ENCODE results near the gene OVCH1. TPM values are rescaled to one million over a fixed set of nuclear protein-coding genes. Genes with fewer than 3 reads are reported as not detected.

The OVCH1 gene
- total RNA-seq, 4 donors from 2014 or later: 0.10 TPM; not detected in 3

GRCh38 chr12:29460082-29460481 is 37.4 kb downstream of the OVCH1 start:
- H3K4me3 ChIP-seq: no peak overlapping the region
- intact Hi-C loops (cut with DNase I; ENCODE audit: low total_unique reads): no loop called here

GRCh38 chr12:29455087-29455486 is 42.4 kb downstream of the OVCH1 start:
- H3K36me3 ChIP-seq: no peaks in the 10 kb centered on the region
- no peaks in the 10 kb centered on the region for H3K4me1 ChIP-seq
- H3K27ac ChIP-seq: no peak overlapping the region
- no peaks in the 10 kb centered on the region for H3K9me3 ChIP-seq
- H3K4me3 ChIP-seq: no peak overlapping the region
- no peak for DNase-seq
- TF ChIP-seq POLR2A (IDR thresholded peaks at IDR 0.05): no peak
- no peak for TF ChIP-seq CTCF (IDR thresholded peaks at IDR 0.05 in 4 of 5, conservative IDR thresholded peaks at IDR 0.05 in 1 of 5)
- in situ Hi-C loops (cut with MboI; ENCODE audit: low sequenced_read_pairs in 4 of 4) (no loop called here), intact Hi-C loops (cut with DNase I; ENCODE audit: low total_unique reads) (no loop called here)
- no peaks in the 10 kb centered on the region for H3K27me3 ChIP-seq
- ATAC-seq: no peak

More at GRCh38 chr12:29460082-29460481, 37.4 kb downstream of the OVCH1 start:
- Histone ChIP-seq H3K9me3 (no peaks in the 10 kb centered on the region), H3K36me3 (no peaks in the 10 kb centered on the region), H3K27me3 (no peaks in the 10 kb centered on the region), H3K27ac (no peak overlapping the region), H3K4me1 (no peaks in the 10 kb centered on the region)
- in situ Hi-C loops (cut with MboI; ENCODE audit: low sequenced_read_pairs in 4 of 4): no loop called here
- no peak for TF ChIP-seq CTCF (IDR thresholded peaks at IDR 0.05 in 4 of 5, conservative IDR thresholded peaks at IDR 0.05 in 1 of 5)
- TF ChIP-seq POLR2A (IDR thresholded peaks at IDR 0.05): no peak
- ATAC-seq: no peak
- no peak for DNase-seq

GRCh38 chr12:29451888-29452287 is 45.6 kb downstream of the OVCH1 start:
- Histone ChIP-seq H3K27me3 (no peaks in the 10 kb centered on the region), H3K9me3 (no peaks in the 10 kb centered on the region), H3K36me3 (no peaks in the 10 kb centered on the region), H3K27ac (no peak overlapping the region), H3K4me1 (no peaks in the 10 kb centered on the region), H3K4me3 (no peak overlapping the region)
- TF ChIP-seq CTCF (IDR thresholded peaks at IDR 0.05 in 4 of 5, conservative IDR thresholded peaks at IDR 0.05 in 1 of 5) (no peak), POLR2A (IDR thresholded peaks at IDR 0.05) (no peak)
- ATAC-seq: no peak
- intact Hi-C loops (cut with DNase I; ENCODE audit: low total_unique reads) (no loop called here), in situ Hi-C loops (cut with MboI; ENCODE audit: low sequenced_read_pairs in 4 of 4) (no loop called here)
- no peak for DNase-seq

GRCh38 chr12:29448157-29448556 is 49.3 kb downstream of the OVCH1 start:
- no peak overlapping the region for H3K4me3 ChIP-seq
- H3K4me1 ChIP-seq: no peaks in the 10 kb centered on the region
- no peaks in the 10 kb centered on the region for H3K27me3 ChIP-seq
- H3K36me3 ChIP-seq: no peaks in the 10 kb centered on the region
- intact Hi-C loops (cut with DNase I; ENCODE audit: low total_unique reads): no loop called here
- no peak for DNase-seq
- H3K27ac ChIP-seq: no peak overlapping the region
- TF ChIP-seq CTCF (IDR thresholded peaks at IDR 0.05 in 4 of 5, conservative IDR thresholded peaks at IDR 0.05 in 1 of 5) (no peak), POLR2A (IDR thresholded peaks at IDR 0.05) (no peak)
- ATAC-seq: no peak
- H3K9me3 ChIP-seq: no peaks in the 10 kb centered on the region
- in situ Hi-C loops (cut with MboI; ENCODE audit: low sequenced_read_pairs in 4 of 4): no loop called here

GRCh38 chr12:29447285-29447975 is 50.1 kb downstream of the OVCH1 start:
- DNase-seq (no peak), ATAC-seq (no peak)
- Histone ChIP-seq H3K4me3 (no peak overlapping the region), H3K4me1 (no peaks in the 10 kb centered on the region), H3K27ac (no peak overlapping the region), H3K27me3 (no peaks in the 10 kb centered on the region), H3K9me3 (no peaks in the 10 kb centered on the region), H3K36me3 (no peaks in the 10 kb centered on the region)
- intact Hi-C loops (cut with DNase I; ENCODE audit: low total_unique reads): no loop called here
- in situ Hi-C loops (cut with MboI; ENCODE audit: low sequenced_read_pairs in 4 of 4): no loop called here
- no peak for TF ChIP-seq POLR2A (IDR thresholded peaks at IDR 0.05)
- no peak for TF ChIP-seq CTCF (IDR thresholded peaks at IDR 0.05 in 4 of 5, conservative IDR thresholded peaks at IDR 0.05 in 1 of 5)
